GM12801 (cell line): ENCODE results near the gene KLF17.

Source experiments
- TF ChIP-seq, protein P1 (sequence below): IDR thresholded peaks from one replicate; pipeline ENCODE4 v1.5.1; 2011; ENCODE audit warnings: control low read depth; ENCODE audit not compliant: insufficient read length; ENCODE audit errors: extremely low read depth

Gene KLF17

DNA sequence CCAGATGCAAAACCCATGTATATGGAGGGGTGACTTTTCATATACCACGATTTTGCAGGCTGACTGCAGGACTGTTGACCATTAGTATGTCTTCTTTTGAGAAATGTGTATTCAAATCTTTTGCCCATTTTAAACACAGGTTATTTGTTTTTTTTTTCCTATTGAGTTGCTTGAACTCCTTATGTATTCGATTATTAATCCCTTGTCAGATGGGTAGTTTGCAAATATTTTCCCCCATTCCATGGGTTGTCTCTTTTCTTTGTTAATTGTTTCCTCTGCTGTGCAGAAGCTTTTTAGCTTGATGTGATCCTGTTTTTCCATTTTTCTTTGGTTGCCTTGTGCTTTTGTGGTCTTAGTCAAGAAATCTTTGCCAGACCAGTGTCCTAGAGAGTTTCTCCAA lies 24.6 kb upstream of the KLF17 start:
- TF ChIP-seq, protein P1, sequence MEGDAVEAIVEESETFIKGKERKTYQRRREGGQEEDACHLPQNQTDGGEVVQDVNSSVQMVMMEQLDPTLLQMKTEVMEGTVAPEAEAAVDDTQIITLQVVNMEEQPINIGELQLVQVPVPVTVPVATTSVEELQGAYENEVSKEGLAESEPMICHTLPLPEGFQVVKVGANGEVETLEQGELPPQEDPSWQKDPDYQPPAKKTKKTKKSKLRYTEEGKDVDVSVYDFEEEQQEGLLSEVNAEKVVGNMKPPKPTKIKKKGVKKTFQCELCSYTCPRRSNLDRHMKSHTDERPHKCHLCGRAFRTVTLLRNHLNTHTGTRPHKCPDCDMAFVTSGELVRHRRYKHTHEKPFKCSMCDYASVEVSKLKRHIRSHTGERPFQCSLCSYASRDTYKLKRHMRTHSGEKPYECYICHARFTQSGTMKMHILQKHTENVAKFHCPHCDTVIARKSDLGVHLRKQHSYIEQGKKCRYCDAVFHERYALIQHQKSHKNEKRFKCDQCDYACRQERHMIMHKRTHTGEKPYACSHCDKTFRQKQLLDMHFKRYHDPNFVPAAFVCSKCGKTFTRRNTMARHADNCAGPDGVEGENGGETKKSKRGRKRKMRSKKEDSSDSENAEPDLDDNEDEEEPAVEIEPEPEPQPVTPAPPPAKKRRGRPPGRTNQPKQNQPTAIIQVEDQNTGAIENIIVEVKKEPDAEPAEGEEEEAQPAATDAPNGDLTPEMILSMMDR, result no peak

DNA sequence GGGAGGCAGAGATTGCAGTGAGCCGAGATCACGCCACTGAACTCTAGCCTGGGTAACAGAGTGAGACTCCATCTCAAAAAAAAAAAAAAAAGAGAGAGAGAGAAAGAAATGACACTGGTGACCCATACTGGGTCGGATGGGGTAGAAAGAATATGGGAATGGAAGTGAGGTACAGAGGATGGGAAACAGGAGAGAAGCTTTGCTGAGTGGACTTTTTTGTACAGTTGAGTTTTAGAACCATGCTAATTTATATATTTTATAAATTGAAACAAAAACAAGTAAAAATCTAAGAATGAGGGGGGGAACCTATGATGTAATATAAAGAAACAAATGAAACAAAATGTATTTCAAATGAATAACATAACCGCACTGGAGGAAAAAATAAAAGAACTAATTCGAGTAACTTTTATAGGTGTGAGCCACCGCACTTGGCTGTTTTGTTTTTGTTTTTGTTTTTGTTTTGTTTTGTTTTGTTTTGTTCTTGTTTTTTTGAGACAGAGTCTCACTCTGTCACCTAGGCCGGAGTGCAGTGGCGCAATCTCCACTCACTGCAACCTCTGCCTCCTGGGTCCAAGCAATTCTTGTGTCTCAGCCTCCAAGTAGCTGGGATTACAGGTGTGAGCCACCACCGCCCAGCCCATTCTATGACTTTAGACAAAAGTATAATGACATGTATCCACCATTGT lies 18.3 kb upstream of the KLF17 start:
- TF ChIP-seq, protein P1, result no peak

DNA sequence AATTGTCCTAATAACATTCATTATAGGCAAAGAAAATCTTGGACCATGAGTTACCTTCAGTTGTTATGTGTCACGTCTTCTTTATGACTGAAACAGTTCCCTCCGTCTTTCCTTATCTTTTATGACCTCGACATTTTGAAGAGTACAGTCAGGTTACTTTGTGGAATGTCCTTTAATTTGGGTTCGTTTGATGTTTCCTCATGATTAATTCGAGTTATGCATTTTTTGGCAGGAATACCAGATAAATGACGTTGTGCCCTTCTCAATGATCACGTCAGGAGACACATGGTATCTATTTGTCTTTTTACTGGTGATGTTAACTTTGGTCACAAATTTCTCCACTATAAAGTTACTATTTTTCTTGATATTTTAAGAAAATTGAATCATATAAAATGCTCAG lies 17.3 kb upstream of the KLF17 start:
- TF ChIP-seq, protein P1, result no peak

DNA sequence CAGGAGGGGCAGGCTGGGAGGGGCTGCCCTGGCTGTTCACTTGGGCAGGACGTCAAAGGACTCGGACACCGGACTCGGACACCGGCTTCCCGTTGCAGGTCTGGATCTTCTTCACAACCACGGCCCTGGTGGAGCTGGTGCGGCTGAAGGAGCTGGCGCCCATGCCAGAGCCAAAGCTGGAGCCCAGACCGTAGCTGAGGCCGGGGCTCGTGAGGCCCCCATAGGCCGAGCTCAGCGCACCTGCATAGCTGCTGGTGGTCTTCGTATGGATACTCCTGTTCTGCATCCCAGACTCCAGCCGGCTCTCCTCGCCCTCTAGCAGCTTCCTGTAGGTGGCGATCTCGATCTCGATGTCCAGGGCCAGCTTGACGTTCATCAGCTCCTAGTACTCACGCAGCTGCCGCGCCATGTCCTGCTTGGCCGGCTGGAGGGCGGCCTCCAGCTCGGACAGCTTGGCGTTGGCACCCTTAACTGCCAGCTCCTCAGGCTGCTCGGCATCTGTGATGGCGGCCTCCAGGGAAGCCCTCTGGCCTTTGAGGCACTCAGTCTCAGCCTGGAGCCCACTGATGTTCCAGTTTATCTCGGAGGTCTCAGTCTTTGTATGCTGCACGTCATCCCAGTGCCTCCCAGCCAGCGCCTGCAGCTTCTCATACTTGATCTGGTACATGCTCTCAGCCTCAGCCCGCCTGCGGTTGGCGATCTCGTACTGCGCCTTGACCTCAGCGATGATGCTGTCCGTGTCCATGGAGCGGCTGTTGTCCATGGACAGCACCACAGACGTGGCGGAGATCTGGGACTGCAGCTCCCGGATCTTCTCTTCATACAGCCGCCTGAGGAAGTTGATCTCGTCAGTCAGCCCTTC lies 15.1 kb upstream of the KLF17 start:
- TF ChIP-seq, protein P1, result no peak

DNA sequence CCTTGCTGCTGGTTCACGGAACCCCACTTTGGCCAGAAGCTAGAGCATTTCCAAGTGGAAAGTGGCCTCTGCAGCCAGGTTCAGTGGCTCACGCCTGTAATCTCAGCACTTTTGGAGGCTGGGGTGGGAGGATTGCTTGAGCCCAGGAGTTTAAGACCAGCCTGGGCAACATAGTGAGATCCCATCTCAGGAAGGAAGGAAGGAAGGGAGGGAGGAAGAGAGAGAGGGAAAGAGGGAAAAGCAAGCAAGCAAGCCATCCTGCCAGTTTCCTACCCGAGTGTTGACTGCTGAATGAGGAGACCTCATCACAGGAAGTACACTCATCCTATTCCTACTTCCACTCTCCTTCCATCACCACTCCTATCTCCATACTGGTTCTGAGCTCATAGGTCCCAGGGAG lies 12.8 kb upstream of the KLF17 start:
- TF ChIP-seq, protein P1, result no peak

DNA sequence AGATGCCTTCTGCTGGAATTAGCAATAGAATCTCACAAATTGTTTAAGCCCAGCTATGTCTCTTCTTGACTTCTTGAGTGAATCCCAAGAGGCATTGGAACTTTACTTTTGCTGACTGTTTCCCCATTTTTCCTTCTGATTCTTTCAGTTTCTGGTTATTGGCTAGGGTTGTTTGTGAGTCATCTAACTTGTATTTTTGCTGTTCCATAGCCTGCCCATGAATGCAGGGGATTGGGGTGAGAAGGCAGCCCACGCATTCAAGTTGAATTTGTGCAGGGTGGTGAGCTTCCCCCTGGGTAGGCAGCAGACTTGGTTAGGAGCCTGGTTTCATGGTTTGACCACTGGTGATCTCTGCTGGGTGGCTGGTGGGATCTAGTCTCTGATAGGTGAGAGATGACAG lies 10.4 kb upstream of the KLF17 start:
- TF ChIP-seq, protein P1, result no peak

DNA sequence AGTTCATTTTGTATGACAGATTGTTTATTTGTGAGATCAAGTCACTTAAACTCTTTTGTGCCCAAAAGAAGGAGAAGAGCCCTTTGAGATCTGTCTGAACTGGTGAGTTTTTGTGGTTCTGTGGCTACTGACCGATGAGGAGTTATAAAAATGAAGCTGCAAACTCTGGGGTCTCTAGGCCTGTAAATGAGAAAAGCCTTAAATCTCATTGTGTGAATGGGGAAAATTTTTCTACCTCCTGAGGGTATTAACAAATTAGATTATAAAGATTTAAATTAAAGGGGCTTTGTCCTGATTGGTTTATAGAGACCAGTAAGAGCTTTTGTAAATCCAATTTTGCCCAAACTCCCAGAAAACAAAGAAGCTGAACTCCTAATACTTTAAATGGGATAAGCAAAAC lies 9.7 kb upstream of the KLF17 start:
- TF ChIP-seq, protein P1, result no peak
